Rectal smooth muscle tissue (tissue), 1 donor: ENCODE results near the gene TMEM92.

Experiments used
- H3K27ac ChIP-seq: one replicate; pipeline ENCODE4 v1.7.0; 2013; ENCODE audit warnings: low read depth, low read length, inconsistent platforms
- H3K27me3 ChIP-seq: one replicate; pipeline ENCODE4 v1.7.0; 2013; ENCODE audit warnings: low read length; ENCODE audit not compliant: control insufficient read depth, insufficient read depth
- H3K36me3 ChIP-seq: one replicate; pipeline ENCODE4 v1.7.0; 2013; ENCODE audit warnings: low read length; ENCODE audit not compliant: control insufficient read depth, insufficient read depth
- H3K4me1 ChIP-seq: one replicate; pipeline ENCODE4 v1.7.0; 2013; ENCODE audit warnings: low read length; ENCODE audit not compliant: control insufficient read depth, insufficient read depth
- H3K4me3 ChIP-seq: one replicate; pipeline ENCODE4 v1.7.0; 2013; ENCODE audit warnings: low read length
- H3K9ac ChIP-seq: one replicate; pipeline ENCODE4 v1.7.0; 2013; ENCODE audit warnings: low read length

TMEM92 gene

GRCh38 chr17:50272711-50273653 lies 1.3 kb upstream of the TMEM92 start:
- Histone ChIP-seq H3K36me3 (no peaks in the 10 kb centered on the region), H3K27ac (peak overlapping the region; percentile 87), H3K27me3 (no peaks in the 10 kb centered on the region), H3K4me3 (peak overlapping the region; percentile 67), H3K4me1 (peaks cover 15% of the 10 kb centered on the region), H3K9ac (no peak overlapping the region)

GRCh38 chr17:50273654-50274040 lies 619 bp upstream of the TMEM92 start:
- Histone ChIP-seq H3K4me3 (no peak overlapping the region), H3K36me3 (no peaks in the 10 kb centered on the region), H3K27me3 (no peaks in the 10 kb centered on the region), H3K9ac (no peak overlapping the region), H3K27ac (peak overlapping the region; percentile 87), H3K4me1 (peaks cover 15% of the 10 kb centered on the region)

GRCh38 chr17:50274897-50275221 lies 593 bp downstream of the TMEM92 start:
- H3K4me1 ChIP-seq: peaks cover 12% of the 10 kb centered on the region
- no peaks in the 10 kb centered on the region for H3K27me3 ChIP-seq
- no peak overlapping the region for H3K4me3 ChIP-seq
- no peak overlapping the region for H3K9ac ChIP-seq
- H3K27ac ChIP-seq: no peak overlapping the region
- no peaks in the 10 kb centered on the region for H3K36me3 ChIP-seq

- no peaks in the 10 kb centered on the region for H3K36me3 ChIP-seq
- H3K27me3 ChIP-seq: no peaks in the 10 kb centered on the region
- peaks cover 8% of the 10 kb centered on the region for H3K4me1 ChIP-seq
Measured at GRCh38 chr17:50275279-50275678, 1.0 kb downstream of the TMEM92 start.

GRCh38 chr17:50276588-50277356 lies 2.5 kb downstream of the TMEM92 start:
- no peaks in the 10 kb centered on the region for H3K27me3 ChIP-seq
- no peak overlapping the region for H3K27ac ChIP-seq
- no peaks in the 10 kb centered on the region for H3K36me3 ChIP-seq
- no peak overlapping the region for H3K9ac ChIP-seq
- H3K4me1 ChIP-seq: peaks cover 7% of the 10 kb centered on the region
- no peak overlapping the region for H3K4me3 ChIP-seq

More at GRCh38 chr17:50275279-50275678, 1.0 kb downstream of the TMEM92 start:
- no peak overlapping the region for H3K4me3 ChIP-seq
- no peak overlapping the region for H3K9ac ChIP-seq
- no peak overlapping the region for H3K27ac ChIP-seq

GRCh38 chr17:50277357-50277754 lies 3.1 kb downstream of the TMEM92 start:
- no peaks in the 10 kb centered on the region for H3K36me3 ChIP-seq
- H3K9ac ChIP-seq: no peak overlapping the region
- H3K4me1 ChIP-seq: peaks cover 3% of the 10 kb centered on the region
- H3K27me3 ChIP-seq: no peaks in the 10 kb centered on the region
- H3K27ac ChIP-seq: no peak overlapping the region
- no peak overlapping the region for H3K4me3 ChIP-seq

GRCh38 chr17:50278526-50279180 lies 4.4 kb downstream of the TMEM92 start:
- Histone ChIP-seq H3K4me1 (no peaks in the 10 kb centered on the region), H3K4me3 (no peak overlapping the region), H3K9ac (no peak overlapping the region), H3K27me3 (no peaks in the 10 kb centered on the region), H3K27ac (no peak overlapping the region), H3K36me3 (no peaks in the 10 kb centered on the region)

GRCh38 chr17:50279181-50279526 lies 4.9 kb downstream of the TMEM92 start:
- H3K9ac ChIP-seq: no peak overlapping the region
- H3K27ac ChIP-seq: no peak overlapping the region
- no peaks in the 10 kb centered on the region for H3K4me1 ChIP-seq

GRCh38 chr17:50279639-50280038 lies 5.4 kb downstream of the TMEM92 start:
- no peaks in the 10 kb centered on the region for H3K4me1 ChIP-seq
- no peak overlapping the region for H3K4me3 ChIP-seq
- H3K27ac ChIP-seq: no peak overlapping the region
- H3K27me3 ChIP-seq: no peaks in the 10 kb centered on the region
- no peaks in the 10 kb centered on the region for H3K36me3 ChIP-seq
- H3K9ac ChIP-seq: no peak overlapping the region

More at GRCh38 chr17:50279181-50279526, 4.9 kb downstream of the TMEM92 start:
- Histone ChIP-seq H3K27me3 (no peaks in the 10 kb centered on the region), H3K4me3 (no peak overlapping the region), H3K36me3 (no peaks in the 10 kb centered on the region)

GRCh38 chr17:50280068-50280467 lies 5.8 kb downstream of the TMEM92 start:
- Histone ChIP-seq H3K27ac (no peak overlapping the region), H3K4me3 (no peak overlapping the region), H3K4me1 (no peaks in the 10 kb centered on the region), H3K9ac (no peak overlapping the region), H3K27me3 (no peaks in the 10 kb centered on the region), H3K36me3 (no peaks in the 10 kb centered on the region)

GRCh38 chr17:50280801-50281441 lies 6.7 kb downstream of the TMEM92 start:
- no peak overlapping the region for H3K9ac ChIP-seq
- H3K27ac ChIP-seq: no peak overlapping the region
- no peaks in the 10 kb centered on the region for H3K36me3 ChIP-seq
- no peaks in the 10 kb centered on the region for H3K27me3 ChIP-seq
- H3K4me1 ChIP-seq: no peaks in the 10 kb centered on the region
- H3K4me3 ChIP-seq: no peak overlapping the region
